ENCODE data around the gene DGKE.

DNA sequence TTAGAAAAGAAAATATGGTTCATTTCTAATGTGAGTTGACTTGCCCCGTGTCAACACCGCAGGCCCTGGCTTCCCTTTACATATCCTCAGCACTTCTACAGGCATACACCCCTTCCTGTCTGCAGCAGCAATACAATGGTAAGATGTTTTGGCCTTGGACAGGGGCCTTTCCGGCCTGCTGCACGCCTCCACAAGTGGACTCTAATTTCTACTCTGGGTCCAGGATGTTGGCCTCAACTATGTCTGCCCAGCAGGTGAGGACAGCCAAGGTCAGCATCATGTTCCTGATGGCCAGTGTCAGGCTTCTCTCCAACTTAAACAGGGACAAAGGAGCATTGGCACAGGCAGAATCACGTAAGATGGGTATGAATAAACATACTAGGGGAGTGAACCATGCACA lies 11.2 kb upstream of the DGKE start:
- TF ChIP-seq CTCF (IDR thresholded peaks at IDR 0.05) (no peak), POLR2A (IDR thresholded peaks at IDR 0.05) (no peak)

Data from esophagus squamous epithelium (tissue), 4 donors.